Liver (tissue), 3 donors: Measurements from ENCODE around the gene ARHGAP33.

Experiments
- EGR1 ChIP-seq, 2 donors: IDR thresholded peaks; 2 replicates each; pipeline ENCODE4 v1.6.1; 2016 to 2018; ENCODE audit warnings: antibody characterized with exemption in 2 of 2, low read depth in 2 of 2
- GABPA ChIP-seq, 2 donors: IDR thresholded peaks in 1 of 2; conservative IDR thresholded peaks in 1 of 2; 2 replicates each; pipeline ENCODE4 v1.6.1; 2016; ENCODE audit warnings: antibody characterized with exemption in 2 of 2, mild to moderate bottlenecking in 1 of 2, moderate library complexity in 1 of 2
- HNF4A ChIP-seq, 2 donors: conservative IDR thresholded peaks; 2 replicates each; pipeline ENCODE4 v1.6.1; 2016; ENCODE audit warnings: antibody characterized with exemption in 2 of 2, mild to moderate bottlenecking in 2 of 2
- JUND ChIP-seq, 2 donors: IDR thresholded peaks; 2 replicates each; pipeline ENCODE4 v1.6.1; 2016; ENCODE audit warnings: antibody characterized with exemption in 2 of 2
- RAD21 ChIP-seq, 2 donors: IDR thresholded peaks; 2 replicates each; pipeline ENCODE4 v1.6.1; 2016; ENCODE audit warnings: antibody characterized with exemption in 2 of 2, mild to moderate bottlenecking in 2 of 2
- RXRA ChIP-seq, 2 donors: IDR thresholded peaks; 2 replicates each; pipeline ENCODE4 v1.6.1; 2017 to 2018; ENCODE audit warnings: antibody characterized with exemption in 2 of 2, mild to moderate bottlenecking in 1 of 2
- SP1 ChIP-seq: IDR thresholded peaks from 2 replicates; pipeline ENCODE4 v1.6.1; 2018; ENCODE audit warnings: antibody characterized with exemption, mild to moderate bottlenecking
- TAF1 ChIP-seq: conservative IDR thresholded peaks from 2 replicates; pipeline ENCODE4 v1.6.1; 2016; ENCODE audit warnings: antibody characterized with exemption, mild to moderate bottlenecking
- YY1 ChIP-seq: IDR thresholded peaks from 2 replicates; pipeline ENCODE4 v1.6.1; 2016; ENCODE audit warnings: antibody characterized with exemption, mild to moderate bottlenecking
- TF ChIP-seq, protein P1 (sequence below): fragments of 150-350 bp; IDR thresholded peaks from 2 replicates; pipeline ENCODE4 v1.5.1; 2017; ENCODE audit warnings: improper control_type of control experiment, low read depth, low read length; ENCODE audit not compliant: missing input control
- TF ChIP-seq, protein P2 (sequence below): IDR thresholded peaks from 2 replicates; pipeline ENCODE4 v1.6.1; 2016; ENCODE audit warnings: antibody characterized with exemption, mild to moderate bottlenecking
- TF ChIP-seq, protein P3 (sequence below): IDR thresholded peaks from 2 replicates; pipeline ENCODE4 v1.6.1; 2016; ENCODE audit warnings: antibody characterized with exemption
- TF ChIP-seq, protein P4 (sequence below): IDR thresholded peaks from 2 replicates; pipeline ENCODE4 v1.6.1; 2016; ENCODE audit warnings: antibody characterized with exemption
- donor health status: healthy.
- donor health status: healthy.

DNA sequence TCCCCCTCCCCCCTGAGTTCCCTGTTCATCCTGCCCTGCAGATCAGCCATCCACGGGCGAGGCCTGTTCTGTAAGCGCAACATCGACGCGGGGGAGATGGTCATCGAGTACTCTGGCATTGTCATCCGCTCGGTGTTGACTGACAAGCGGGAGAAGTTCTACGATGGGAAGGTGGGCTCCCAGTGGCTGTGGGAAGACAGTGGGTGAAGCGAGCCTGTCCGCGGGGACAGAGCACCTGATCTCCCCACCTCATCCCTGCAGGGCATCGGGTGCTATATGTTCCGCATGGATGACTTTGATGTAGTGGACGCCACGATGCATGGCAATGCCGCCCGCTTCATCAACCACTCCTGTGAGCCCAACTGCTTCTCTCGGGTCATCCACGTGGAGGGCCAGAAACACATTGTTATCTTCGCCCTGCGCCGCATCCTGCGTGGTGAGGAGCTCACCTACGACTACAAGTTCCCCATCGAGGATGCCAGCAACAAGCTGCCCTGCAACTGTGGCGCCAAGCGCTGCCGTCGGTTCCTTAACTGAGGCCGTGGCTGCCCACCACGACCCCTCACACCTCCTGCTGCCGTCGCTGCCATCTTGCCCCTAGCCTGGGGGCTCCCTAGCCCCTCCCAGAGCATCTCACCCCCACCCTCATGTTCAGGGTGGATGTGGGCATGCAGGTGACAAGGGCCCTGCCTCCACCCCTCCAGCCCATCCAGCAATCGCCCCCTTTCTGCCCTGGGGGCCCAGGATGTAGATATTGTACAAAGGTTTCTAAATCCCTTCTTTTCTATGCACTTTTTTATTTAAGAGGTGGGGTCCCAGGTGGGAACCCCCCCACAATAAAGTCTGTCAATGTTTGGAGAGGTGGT, 37.1 kb upstream of the ARHGAP33 start:
- TF ChIP-seq, protein P1, sequence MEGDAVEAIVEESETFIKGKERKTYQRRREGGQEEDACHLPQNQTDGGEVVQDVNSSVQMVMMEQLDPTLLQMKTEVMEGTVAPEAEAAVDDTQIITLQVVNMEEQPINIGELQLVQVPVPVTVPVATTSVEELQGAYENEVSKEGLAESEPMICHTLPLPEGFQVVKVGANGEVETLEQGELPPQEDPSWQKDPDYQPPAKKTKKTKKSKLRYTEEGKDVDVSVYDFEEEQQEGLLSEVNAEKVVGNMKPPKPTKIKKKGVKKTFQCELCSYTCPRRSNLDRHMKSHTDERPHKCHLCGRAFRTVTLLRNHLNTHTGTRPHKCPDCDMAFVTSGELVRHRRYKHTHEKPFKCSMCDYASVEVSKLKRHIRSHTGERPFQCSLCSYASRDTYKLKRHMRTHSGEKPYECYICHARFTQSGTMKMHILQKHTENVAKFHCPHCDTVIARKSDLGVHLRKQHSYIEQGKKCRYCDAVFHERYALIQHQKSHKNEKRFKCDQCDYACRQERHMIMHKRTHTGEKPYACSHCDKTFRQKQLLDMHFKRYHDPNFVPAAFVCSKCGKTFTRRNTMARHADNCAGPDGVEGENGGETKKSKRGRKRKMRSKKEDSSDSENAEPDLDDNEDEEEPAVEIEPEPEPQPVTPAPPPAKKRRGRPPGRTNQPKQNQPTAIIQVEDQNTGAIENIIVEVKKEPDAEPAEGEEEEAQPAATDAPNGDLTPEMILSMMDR = no peak
- no peak for TF ChIP-seq YY1
- TF ChIP-seq RXRA (IDR thresholded peaks at IDR 0.05) = no peak
- no peak for TF ChIP-seq RAD21 (IDR thresholded peaks at IDR 0.05)
- no peak for TF ChIP-seq SP1
- TF ChIP-seq, protein P2, sequence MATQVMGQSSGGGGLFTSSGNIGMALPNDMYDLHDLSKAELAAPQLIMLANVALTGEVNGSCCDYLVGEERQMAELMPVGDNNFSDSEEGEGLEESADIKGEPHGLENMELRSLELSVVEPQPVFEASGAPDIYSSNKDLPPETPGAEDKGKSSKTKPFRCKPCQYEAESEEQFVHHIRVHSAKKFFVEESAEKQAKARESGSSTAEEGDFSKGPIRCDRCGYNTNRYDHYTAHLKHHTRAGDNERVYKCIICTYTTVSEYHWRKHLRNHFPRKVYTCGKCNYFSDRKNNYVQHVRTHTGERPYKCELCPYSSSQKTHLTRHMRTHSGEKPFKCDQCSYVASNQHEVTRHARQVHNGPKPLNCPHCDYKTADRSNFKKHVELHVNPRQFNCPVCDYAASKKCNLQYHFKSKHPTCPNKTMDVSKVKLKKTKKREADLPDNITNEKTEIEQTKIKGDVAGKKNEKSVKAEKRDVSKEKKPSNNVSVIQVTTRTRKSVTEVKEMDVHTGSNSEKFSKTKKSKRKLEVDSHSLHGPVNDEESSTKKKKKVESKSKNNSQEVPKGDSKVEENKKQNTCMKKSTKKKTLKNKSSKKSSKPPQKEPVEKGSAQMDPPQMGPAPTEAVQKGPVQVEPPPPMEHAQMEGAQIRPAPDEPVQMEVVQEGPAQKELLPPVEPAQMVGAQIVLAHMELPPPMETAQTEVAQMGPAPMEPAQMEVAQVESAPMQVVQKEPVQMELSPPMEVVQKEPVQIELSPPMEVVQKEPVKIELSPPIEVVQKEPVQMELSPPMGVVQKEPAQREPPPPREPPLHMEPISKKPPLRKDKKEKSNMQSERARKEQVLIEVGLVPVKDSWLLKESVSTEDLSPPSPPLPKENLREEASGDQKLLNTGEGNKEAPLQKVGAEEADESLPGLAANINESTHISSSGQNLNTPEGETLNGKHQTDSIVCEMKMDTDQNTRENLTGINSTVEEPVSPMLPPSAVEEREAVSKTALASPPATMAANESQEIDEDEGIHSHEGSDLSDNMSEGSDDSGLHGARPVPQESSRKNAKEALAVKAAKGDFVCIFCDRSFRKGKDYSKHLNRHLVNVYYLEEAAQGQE = no peak
- TF ChIP-seq GABPA (IDR thresholded peaks at IDR 0.05 in 1 of 2, conservative IDR thresholded peaks at IDR 0.05 in 1 of 2) = no peak
- TF ChIP-seq JUND (IDR thresholded peaks at IDR 0.05) = no peak
- TF ChIP-seq, protein P3, sequence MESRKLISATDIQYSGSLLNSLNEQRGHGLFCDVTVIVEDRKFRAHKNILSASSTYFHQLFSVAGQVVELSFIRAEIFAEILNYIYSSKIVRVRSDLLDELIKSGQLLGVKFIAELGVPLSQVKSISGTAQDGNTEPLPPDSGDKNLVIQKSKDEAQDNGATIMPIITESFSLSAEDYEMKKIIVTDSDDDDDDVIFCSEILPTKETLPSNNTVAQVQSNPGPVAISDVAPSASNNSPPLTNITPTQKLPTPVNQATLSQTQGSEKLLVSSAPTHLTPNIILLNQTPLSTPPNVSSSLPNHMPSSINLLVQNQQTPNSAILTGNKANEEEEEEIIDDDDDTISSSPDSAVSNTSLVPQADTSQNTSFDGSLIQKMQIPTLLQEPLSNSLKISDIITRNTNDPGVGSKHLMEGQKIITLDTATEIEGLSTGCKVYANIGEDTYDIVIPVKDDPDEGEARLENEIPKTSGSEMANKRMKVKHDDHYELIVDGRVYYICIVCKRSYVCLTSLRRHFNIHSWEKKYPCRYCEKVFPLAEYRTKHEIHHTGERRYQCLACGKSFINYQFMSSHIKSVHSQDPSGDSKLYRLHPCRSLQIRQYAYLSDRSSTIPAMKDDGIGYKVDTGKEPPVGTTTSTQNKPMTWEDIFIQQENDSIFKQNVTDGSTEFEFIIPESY = no peak
- TF ChIP-seq EGR1 (IDR thresholded peaks at IDR 0.05; ENCODE audit: low read depth in 2 of 2) = no peak
- TF ChIP-seq TAF1 = no peak
- TF ChIP-seq, protein P4, sequence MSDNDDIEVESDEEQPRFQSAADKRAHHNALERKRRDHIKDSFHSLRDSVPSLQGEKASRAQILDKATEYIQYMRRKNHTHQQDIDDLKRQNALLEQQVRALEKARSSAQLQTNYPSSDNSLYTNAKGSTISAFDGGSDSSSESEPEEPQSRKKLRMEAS = no peak
- no peak for TF ChIP-seq HNF4A (conservative IDR thresholded peaks at IDR 0.05)
